ENCODE results near the gene FLRT1.

DNA sequence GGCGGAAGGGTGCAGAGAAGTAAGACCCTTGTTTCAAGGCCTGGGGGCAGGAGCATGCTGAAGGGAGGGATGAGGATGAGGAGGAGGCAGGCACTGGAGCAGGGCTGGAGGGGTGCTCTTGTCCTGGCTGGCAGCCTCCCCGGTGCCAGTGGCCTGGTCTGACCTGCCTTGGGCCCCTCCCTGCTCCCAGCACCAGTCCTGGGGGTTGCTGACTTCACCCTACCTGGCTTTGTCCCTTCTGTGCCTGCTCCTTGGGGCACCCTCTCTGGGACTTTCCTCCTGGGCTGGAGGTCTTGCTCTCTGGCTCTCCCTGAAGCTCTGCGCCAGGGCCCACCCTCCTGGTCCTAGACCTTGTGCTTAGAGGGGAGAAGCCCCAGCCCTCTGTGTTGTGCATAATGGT is 4.7 kb upstream of the FLRT1 start:
- TF ChIP-seq, protein P1, sequence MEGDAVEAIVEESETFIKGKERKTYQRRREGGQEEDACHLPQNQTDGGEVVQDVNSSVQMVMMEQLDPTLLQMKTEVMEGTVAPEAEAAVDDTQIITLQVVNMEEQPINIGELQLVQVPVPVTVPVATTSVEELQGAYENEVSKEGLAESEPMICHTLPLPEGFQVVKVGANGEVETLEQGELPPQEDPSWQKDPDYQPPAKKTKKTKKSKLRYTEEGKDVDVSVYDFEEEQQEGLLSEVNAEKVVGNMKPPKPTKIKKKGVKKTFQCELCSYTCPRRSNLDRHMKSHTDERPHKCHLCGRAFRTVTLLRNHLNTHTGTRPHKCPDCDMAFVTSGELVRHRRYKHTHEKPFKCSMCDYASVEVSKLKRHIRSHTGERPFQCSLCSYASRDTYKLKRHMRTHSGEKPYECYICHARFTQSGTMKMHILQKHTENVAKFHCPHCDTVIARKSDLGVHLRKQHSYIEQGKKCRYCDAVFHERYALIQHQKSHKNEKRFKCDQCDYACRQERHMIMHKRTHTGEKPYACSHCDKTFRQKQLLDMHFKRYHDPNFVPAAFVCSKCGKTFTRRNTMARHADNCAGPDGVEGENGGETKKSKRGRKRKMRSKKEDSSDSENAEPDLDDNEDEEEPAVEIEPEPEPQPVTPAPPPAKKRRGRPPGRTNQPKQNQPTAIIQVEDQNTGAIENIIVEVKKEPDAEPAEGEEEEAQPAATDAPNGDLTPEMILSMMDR (conservative IDR thresholded peaks at IDR 0.05) = no peak
- TF ChIP-seq EZH2 (IDR thresholded peaks at IDR 0.05; ENCODE audit: low read depth) = no peak
